Measurements from ENCODE around the gene ZNF18. TPM values are rescaled to one million over a fixed set of nuclear protein-coding genes. Genes with fewer than 3 reads are reported as not detected.

Gene ZNF18, protein sequence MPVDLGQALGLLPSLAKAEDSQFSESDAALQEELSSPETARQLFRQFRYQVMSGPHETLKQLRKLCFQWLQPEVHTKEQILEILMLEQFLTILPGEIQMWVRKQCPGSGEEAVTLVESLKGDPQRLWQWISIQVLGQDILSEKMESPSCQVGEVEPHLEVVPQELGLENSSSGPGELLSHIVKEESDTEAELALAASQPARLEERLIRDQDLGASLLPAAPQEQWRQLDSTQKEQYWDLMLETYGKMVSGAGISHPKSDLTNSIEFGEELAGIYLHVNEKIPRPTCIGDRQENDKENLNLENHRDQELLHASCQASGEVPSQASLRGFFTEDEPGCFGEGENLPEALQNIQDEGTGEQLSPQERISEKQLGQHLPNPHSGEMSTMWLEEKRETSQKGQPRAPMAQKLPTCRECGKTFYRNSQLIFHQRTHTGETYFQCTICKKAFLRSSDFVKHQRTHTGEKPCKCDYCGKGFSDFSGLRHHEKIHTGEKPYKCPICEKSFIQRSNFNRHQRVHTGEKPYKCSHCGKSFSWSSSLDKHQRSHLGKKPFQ
- total RNA-seq, result 10 to 100 TPM in 1 of 4 donors, 1 to 10 TPM in 3; 5.0 to 10.8 (median 7.6) TPM

DNA sequence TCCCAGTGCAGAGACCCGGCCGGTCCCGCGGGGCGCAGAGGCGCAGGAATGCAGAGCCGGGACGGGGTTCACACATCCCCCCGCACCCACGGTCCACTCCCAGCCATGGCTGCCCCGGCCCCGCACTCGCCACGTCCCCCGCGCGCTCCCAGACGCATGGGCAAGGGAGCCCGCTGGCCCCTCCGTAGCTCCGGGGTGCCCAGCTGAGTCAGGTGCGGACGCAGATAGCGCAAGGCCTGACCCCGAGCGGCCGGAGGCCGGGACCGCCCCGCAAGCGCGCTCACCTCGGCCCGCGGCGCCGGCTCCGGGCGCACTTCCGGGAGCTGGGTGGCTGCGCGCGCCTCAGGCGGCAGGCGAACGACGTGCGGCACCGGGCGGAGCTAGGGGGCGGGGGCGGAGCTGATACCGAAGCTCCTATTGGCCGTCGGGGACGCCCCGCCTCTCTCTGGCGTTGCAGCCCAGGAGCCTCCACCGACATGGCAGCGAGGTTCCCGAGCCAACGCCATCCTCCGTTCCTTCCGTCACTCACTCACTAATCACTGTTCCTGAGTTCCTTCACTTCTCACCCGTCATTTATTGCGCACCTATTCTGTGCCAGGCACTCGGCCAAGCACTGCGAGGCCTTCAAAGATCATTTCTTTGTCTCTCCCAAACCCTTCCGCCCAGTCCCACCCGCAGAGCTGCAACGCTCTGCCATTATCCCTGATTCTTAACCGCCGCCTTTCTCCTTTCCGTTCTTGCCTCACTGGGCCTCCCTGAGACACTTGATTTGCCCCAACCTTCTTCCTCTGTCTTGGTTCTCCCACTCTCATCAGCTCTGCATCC lies at the start of gene ZNF18:
TSS of gene ZNF18 (minus strand) at position 329 of the 825 bp plus-strand sequence. CDS start 4,646 bp downstream, outside the sequence.
- Histone ChIP-seq H3K27ac (replicated peaks in 1 of 4) (peak within 1 kb of the TSS; percentile 90 to 96 (median 94)), H3K4me3 (peak within 1 kb of the TSS; percentile 88 to 98 (median 94)), H3K4me1 (peaks cover 5 to 15% (median 12%) of the 10 kb centered on the region in 4 donors), H3K9me3 (no peaks in the 10 kb centered on the region), H3K36me3 (peaks cover 0 to 4% (median 3%) of the 10 kb centered on the region in 4 donors), H3K27me3 (no peaks in the 10 kb centered on the region)
- TF ChIP-seq, protein P1, sequence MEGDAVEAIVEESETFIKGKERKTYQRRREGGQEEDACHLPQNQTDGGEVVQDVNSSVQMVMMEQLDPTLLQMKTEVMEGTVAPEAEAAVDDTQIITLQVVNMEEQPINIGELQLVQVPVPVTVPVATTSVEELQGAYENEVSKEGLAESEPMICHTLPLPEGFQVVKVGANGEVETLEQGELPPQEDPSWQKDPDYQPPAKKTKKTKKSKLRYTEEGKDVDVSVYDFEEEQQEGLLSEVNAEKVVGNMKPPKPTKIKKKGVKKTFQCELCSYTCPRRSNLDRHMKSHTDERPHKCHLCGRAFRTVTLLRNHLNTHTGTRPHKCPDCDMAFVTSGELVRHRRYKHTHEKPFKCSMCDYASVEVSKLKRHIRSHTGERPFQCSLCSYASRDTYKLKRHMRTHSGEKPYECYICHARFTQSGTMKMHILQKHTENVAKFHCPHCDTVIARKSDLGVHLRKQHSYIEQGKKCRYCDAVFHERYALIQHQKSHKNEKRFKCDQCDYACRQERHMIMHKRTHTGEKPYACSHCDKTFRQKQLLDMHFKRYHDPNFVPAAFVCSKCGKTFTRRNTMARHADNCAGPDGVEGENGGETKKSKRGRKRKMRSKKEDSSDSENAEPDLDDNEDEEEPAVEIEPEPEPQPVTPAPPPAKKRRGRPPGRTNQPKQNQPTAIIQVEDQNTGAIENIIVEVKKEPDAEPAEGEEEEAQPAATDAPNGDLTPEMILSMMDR (IDR thresholded peaks at IDR 0.05), result peak in 1 of 3 experiments; percentile 8
- peak; percentile 93 for TF ChIP-seq POLR2A (IDR thresholded peaks at IDR 0.05; ENCODE audit: low read depth)
- TF ChIP-seq POLR2AphosphoS5 (IDR thresholded peaks at IDR 0.05), result peak in 1 of 2 donors; percentile 98
- peak; percentile 26 for TF ChIP-seq EP300 (IDR thresholded peaks at IDR 0.05)
- peak; percentile 99 for DNase-seq (ENCODE audit: extremely low spot score)
- WGBS, result under 1% methylated on average over 50 of the region's 74 CpGs
- intact Hi-C loops (cut with DNase I), result no loop called here

DNA sequence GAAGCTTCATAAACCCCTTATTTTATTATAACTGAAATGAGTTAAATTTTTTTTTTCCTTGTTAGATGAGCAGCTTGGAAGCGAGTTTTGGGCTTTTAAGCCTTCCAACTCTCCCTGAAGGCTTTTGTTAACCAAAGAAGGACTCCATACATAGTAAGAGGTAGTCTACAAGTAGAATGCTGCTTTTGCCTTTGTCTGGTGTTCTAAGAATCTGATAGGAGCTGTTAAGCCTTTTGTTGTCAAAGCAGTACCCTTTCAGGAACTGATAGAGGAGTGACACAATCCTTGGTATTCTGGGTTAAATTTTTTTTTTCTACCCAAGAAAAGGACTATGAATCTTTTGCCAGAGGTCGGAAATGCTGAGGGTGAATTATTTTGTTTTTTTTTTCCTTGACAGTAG lies 49.5 kb upstream of the ZNF18 start:
- intact Hi-C loops (cut with DNase I), result no loop called here
- no peak for DNase-seq (ENCODE audit: extremely low spot score)
- Histone ChIP-seq H3K4me1 (peaks cover 15 to 79% (median 65%) of the 10 kb centered on the region in 4 donors), H3K27me3 (no peaks in the 10 kb centered on the region), H3K27ac (replicated peaks in 1 of 4) (no peak overlapping the region), H3K9me3 (no peaks in the 10 kb centered on the region), H3K36me3 (no peaks in the 10 kb centered on the region), H3K4me3 (no peak overlapping the region)
- TF ChIP-seq POLR2AphosphoS5 (IDR thresholded peaks at IDR 0.05), result no peak
- no peak for TF ChIP-seq POLR2A (IDR thresholded peaks at IDR 0.05; ENCODE audit: low read depth)
- no peak for TF ChIP-seq EP300 (IDR thresholded peaks at IDR 0.05)
- TF ChIP-seq, protein P1 (IDR thresholded peaks at IDR 0.05), result no peak
- 50% methylated on average over 2 of the region's 2 CpGs for WGBS

DNA sequence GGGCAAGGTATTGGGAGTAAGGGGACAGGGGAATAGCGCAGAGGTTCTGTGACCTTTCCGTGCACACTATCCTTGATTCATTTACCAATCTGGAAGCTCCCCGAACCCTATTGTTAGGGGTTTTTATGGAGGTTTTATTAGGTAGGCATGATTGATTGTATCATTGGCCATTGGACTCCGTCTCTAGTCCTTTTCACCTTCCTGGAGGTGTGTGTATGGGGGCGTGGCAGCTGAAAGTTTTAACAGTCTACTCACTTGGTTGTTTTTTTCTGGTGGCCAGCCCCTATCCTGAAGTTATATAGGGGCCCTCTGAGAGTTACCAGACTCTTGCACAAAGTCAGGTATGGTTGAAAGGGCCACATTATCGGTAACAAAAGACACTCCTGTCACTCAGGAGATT lies 46.4 kb upstream of the ZNF18 start:
- Histone ChIP-seq H3K36me3 (no peaks in the 10 kb centered on the region), H3K4me3 (no peak overlapping the region), H3K27ac (replicated peaks in 1 of 4) (no peak overlapping the region), H3K4me1 (peaks cover 13 to 78% (median 53%) of the 10 kb centered on the region in 4 donors), H3K9me3 (no peaks in the 10 kb centered on the region), H3K27me3 (no peaks in the 10 kb centered on the region)
- intact Hi-C loops (cut with DNase I), result no loop called here
- no peak for DNase-seq (ENCODE audit: extremely low spot score)
- WGBS, result 97% methylated on average over 6 of the region's 6 CpGs
- TF ChIP-seq POLR2A (IDR thresholded peaks at IDR 0.05; ENCODE audit: low read depth) (no peak), EP300 (IDR thresholded peaks at IDR 0.05) (no peak), POLR2AphosphoS5 (IDR thresholded peaks at IDR 0.05) (no peak)
- TF ChIP-seq, protein P1 (IDR thresholded peaks at IDR 0.05), result no peak

DNA sequence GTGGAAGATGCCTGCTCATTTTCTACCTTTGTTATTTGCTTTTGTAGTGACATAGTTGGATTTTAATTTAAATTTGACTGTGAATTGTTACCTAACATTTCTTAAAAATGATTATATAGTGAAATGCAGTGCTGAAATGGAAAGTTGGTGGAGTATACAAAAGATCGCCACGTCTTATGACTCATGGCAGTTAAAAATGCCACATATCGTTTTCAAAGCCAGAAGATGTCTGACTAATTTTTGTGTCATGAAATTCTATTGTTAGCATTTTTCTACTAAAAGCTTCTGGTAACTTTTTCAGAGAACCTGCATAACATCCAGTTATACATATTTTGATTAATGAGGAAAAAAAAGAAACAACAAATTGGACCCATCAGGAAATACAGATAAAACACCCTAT lies 44.0 kb upstream of the ZNF18 start:
- no peak overlapping the region for H3K27ac ChIP-seq (replicated peaks in 1 of 4)
- no peak for DNase-seq (ENCODE audit: extremely low spot score)
- no peaks in the 10 kb centered on the region for H3K27me3 ChIP-seq
- H3K4me3 ChIP-seq, result no peak overlapping the region
- H3K36me3 ChIP-seq, result no peaks in the 10 kb centered on the region
- H3K4me1 ChIP-seq, result peaks cover 13 to 69% (median 38%) of the 10 kb centered on the region in 4 donors
- TF ChIP-seq POLR2AphosphoS5 (IDR thresholded peaks at IDR 0.05), result no peak
- TF ChIP-seq POLR2A (IDR thresholded peaks at IDR 0.05; ENCODE audit: low read depth), result no peak
- TF ChIP-seq, protein P1 (IDR thresholded peaks at IDR 0.05), result no peak
- no peak for TF ChIP-seq EP300 (IDR thresholded peaks at IDR 0.05)
- no peaks in the 10 kb centered on the region for H3K9me3 ChIP-seq
- 46% methylated on average over 3 of the region's 3 CpGs for WGBS
- intact Hi-C loops (cut with DNase I), result no loop called here
